ENCODE measurements around the gene SPI1. TPM values are rescaled to one million over a fixed set of nuclear protein-coding genes. Genes with fewer than 3 reads are reported as not detected.
A peak's percentile ranks its signal among the peaks of the same experiment; 100 is the strongest.

The SPI1 gene
- total RNA-seq, 1 experiment from 2014 or later, result not detected

DNA sequence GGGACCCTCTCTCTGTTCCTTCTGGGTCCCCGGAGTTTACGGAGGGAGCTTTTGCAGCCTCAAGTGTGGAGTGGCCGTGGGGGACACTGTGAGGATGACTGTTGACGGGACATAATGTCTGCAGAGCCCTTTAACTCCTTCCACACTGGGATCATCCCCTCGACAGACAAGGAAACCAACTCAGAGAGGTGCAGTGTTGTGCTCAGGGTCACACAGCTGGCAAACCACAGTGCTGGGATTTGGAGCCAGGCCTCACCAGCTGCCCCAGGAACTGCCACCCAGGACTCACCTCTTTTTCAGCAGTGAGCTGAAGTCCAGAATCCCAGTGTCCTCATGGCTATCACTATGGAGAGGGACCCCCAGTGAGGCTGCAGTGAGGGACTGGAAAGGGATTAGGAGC lies 31.2 kb downstream of the SPI1 start:
- H3K27ac ChIP-seq (ENCODE audit: insufficient read length, low read depth, low read length), result no peak overlapping the region
- no peak overlapping the region for H3K23ac ChIP-seq (ENCODE audit: insufficient read length, low read depth, low read length)
- no peak overlapping the region for H3K18ac ChIP-seq (ENCODE audit: insufficient read length, low read depth, low read length)
- no peak overlapping the region for H2BK20ac ChIP-seq (ENCODE audit: low read depth, low read length, poor library complexity, severe bottlenecking)
- no peak overlapping the region for H2BK15ac ChIP-seq (ENCODE audit: low read depth, low read length)
- H3K14ac ChIP-seq (ENCODE audit: insufficient read depth, low read length), result no peak overlapping the region
- H3K23me2 ChIP-seq (ENCODE audit: insufficient read length, low read depth, low read length, poor library complexity, severe bottlenecking), result no peaks in the 10 kb centered on the region
- Mint-ChIP-seq H3K4me1 (peaks cover 7 to 15% of the 10 kb centered on the region in 2 experiments), H3K27ac (peak overlapping the region in 1 of 3 experiments; percentile 72; a peak in 1 of 7 replicates), H3K36me3 (ENCODE audit: insufficient read depth in 1 of 3, low read depth in 3 of 3) (no peaks in the 10 kb centered on the region), H3K27me3 (ENCODE audit: low read depth) (peaks cover 2% of the 10 kb centered on the region; the same call in 1 of the 2 replicates), H3K9me3 (no peaks in the 10 kb centered on the region), H3K4me3 (no peak overlapping the region)
- no peak for DNase-seq
- H4K5ac ChIP-seq (ENCODE audit: insufficient read length, low read depth, low read length), result no peak overlapping the region
- WGBS (ENCODE audit: extremely low coverage, insufficient read length, low lambda C conversion rate), result no CpG with 5 or more reads among the region's 5 CpGs
- no peaks in the 10 kb centered on the region for H3K9me3 ChIP-seq (ENCODE audit: control insufficient read depth, low read depth, low read length)
- no peaks in the 10 kb centered on the region for H3K79me2 ChIP-seq (ENCODE audit: insufficient read depth, low read length)
- no peak overlapping the region for H2AFZ ChIP-seq (ENCODE audit: low read length)
- H4K8ac ChIP-seq (replicated peaks; ENCODE audit: insufficient read length, low read depth, low read length), result no peak overlapping the region
- H3K56ac ChIP-seq (ENCODE audit: insufficient read length, low read depth, low read length), result no peak overlapping the region
- H3K9ac ChIP-seq (ENCODE audit: extremely low read depth, insufficient read length, low read length), result no peak overlapping the region
- H2AK5ac ChIP-seq (ENCODE audit: insufficient read length, low read length), result no peak overlapping the region
- H3K4ac ChIP-seq (ENCODE audit: low read depth, low read length), result no peak overlapping the region
- H3T11ph ChIP-seq (ENCODE audit: low read length), result no peak overlapping the region
- H3K79me1 ChIP-seq (ENCODE audit: insufficient read depth, low read depth, low read length, poor library complexity, severe bottlenecking), result no peaks in the 10 kb centered on the region
- TF ChIP-seq, protein P1, sequence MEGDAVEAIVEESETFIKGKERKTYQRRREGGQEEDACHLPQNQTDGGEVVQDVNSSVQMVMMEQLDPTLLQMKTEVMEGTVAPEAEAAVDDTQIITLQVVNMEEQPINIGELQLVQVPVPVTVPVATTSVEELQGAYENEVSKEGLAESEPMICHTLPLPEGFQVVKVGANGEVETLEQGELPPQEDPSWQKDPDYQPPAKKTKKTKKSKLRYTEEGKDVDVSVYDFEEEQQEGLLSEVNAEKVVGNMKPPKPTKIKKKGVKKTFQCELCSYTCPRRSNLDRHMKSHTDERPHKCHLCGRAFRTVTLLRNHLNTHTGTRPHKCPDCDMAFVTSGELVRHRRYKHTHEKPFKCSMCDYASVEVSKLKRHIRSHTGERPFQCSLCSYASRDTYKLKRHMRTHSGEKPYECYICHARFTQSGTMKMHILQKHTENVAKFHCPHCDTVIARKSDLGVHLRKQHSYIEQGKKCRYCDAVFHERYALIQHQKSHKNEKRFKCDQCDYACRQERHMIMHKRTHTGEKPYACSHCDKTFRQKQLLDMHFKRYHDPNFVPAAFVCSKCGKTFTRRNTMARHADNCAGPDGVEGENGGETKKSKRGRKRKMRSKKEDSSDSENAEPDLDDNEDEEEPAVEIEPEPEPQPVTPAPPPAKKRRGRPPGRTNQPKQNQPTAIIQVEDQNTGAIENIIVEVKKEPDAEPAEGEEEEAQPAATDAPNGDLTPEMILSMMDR (conservative IDR thresholded peaks at IDR 0.05), result no peak
- no peaks in the 10 kb centered on the region for H4K20me1 ChIP-seq (ENCODE audit: control insufficient read depth, insufficient read depth, insufficient read length)
- H3K4me1 ChIP-seq (ENCODE audit: insufficient read depth, low read length), result no peaks in the 10 kb centered on the region
- H2BK12ac ChIP-seq (ENCODE audit: insufficient read length, low read depth, low read length), result no peak overlapping the region
- no peak overlapping the region for H2BK5ac ChIP-seq (ENCODE audit: insufficient read length, low read length)
- no peak overlapping the region for H3K4me2 ChIP-seq (ENCODE audit: insufficient read depth, insufficient read length, low read length)
- H2BK120ac ChIP-seq (ENCODE audit: low read depth, low read length, poor library complexity, severe bottlenecking), result no peak overlapping the region
- no peak overlapping the region for H4K91ac ChIP-seq (ENCODE audit: insufficient read length, low read depth, low read length)
- no peaks in the 10 kb centered on the region for H3K27me3 ChIP-seq (ENCODE audit: insufficient read depth, low read length)
